Fibroblast of skin of left quadriceps (primary cell): Measurements from ENCODE around the gene PLSCR4.
A peak's percentile ranks its signal among the peaks of the same experiment; 100 is the strongest.
"Not testable (repeated sequence)": the region's sequence is repeated elsewhere in the genome, so short reads cannot be mapped to it uniquely, and the experiment has no call there.

ENCODE experiments used
- DNase-seq, 2 experiments: peaks; one replicate each; pipeline ENCODE4 v3.0.0-alpha.2; 2013; ENCODE audit warnings: low read depth in 2 of 2

The PLSCR4 gene, protein sequence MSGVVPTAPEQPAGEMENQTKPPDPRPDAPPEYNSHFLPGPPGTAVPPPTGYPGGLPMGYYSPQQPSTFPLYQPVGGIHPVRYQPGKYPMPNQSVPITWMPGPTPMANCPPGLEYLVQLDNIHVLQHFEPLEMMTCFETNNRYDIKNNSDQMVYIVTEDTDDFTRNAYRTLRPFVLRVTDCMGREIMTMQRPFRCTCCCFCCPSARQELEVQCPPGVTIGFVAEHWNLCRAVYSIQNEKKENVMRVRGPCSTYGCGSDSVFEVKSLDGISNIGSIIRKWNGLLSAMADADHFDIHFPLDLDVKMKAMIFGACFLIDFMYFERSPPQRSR

DNA sequence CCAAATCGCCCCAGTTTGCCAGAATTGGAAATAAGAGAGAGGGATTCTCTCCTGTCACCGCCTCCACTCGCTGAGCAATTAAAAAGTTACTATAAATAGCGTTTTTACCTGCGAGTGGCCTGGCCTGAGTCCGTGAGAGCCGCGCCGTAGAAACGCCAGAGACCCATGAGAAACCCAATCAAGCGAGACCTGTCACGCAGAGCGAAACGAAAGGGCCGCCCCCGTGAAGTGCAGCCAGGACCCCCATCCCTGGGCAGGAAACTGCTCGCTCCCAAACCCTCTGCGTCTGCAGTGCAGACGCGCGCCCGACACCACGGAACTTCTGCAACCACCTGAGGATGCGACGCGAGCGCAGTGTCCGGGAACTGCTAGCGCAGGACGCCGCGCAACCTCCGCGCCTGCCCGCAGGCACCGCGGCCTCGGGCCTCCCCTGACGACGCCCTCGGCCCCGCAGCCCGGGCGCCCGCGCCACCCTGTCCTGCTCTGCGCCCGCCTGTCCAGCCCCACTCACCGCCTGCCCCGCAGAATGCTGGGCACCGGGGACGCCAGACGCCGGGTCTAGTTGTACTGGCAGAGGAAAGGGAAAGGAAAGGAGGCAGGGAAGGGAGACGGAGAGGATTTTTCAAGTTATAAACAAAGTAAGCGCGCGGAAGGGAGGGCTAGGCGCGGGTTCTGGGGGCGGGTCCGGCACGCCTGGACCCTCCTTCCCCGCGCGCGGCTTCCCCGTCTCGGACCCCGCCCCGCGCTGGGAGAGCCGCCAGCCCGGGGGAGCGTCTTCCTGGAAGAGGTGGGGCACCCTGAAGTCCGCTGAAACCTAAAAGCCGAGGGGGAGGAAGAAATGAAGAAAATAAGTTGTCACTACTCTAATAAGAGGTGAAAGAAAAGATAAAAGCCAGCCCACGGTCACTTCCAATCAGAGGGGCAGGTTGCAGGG, at the start of gene PLSCR4:
Gene PLSCR4 (minus strand): TSS at position 657 of the 934 bp plus-strand sequence. CDS start 29,034 bp downstream, outside the sequence.
- peak; percentile 57 to 68 for DNase-seq

GRCh38 chr3:146293401-146293800, 42.5 kb upstream of the PLSCR4 start:
- not testable (repeated sequence) for DNase-seq

- DNase-seq, result no peak
Observed at GRCh38 chr3:146283781-146284445, 33.0 kb upstream of the PLSCR4 start.

GRCh38 chr3:146280864-146281263, 30.0 kb upstream of the PLSCR4 start:
- DNase-seq, result peak; percentile 56

- no peak for DNase-seq
Observed at GRCh38 chr3:146279951-146280350, 29.0 kb upstream of the PLSCR4 start.

DNA sequence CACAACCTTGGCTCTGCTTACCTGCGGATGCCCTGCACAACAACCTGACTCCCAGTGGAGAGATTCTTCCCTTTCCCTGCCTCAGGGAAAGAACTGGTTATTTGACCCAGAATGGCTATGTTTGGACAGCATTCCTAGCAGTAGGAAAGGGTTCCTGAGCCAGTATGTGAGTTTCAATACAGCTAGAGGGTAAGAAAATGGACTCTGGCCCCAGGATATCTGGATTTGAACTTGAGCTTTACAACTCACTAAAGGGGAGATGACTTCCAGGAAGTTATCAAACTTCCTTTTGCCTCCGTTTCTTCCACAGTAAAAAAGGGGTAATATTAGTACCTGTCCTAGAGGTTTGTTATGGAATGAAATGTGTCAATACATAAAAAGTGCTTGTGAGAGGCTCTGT, 28.1 kb upstream of the PLSCR4 start:
- DNase-seq, result no peak

- DNase-seq, result peak; percentile 94
Observed at GRCh38 chr3:146277953-146278631, 27.2 kb upstream of the PLSCR4 start.

DNA sequence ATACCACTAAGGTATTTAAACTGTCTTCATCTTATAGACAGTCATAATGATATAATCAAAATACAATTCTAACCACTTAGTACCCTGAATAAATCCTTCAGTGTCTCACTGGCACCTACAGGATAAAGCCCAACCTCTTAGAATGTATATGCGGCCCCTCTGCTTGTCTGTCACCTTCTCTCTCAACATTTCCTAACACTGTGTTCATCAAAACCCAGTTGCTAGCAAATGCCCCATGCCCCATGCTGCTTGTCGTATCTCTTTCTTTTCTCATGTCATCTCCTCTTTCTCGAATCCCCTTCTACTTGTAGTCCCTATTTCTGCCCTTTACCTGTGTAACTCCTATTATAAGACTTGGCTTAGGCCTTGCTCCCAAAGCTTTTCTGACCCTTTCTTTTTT, 24.6 kb upstream of the PLSCR4 start:
- DNase-seq, result no peak

DNA sequence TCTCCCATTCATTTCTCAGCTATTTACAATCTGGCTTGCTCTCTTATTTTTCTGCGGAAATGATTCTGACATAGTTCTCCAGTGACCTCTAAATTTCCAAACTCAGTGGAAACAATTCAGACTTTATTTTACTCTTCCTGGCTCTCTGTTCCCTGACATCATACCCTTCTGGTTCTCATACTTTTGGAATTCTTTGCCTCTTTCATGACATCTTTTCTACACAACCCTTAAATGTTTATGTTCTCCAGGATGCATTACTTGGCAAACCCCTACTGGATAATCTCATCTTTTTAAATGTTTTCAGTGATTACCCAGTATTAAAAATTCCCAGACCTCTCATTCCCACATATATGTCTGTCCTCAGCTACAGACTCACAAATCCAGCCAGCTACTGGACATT, 23.9 kb upstream of the PLSCR4 start:
- DNase-seq, result peak; percentile 78 to 82

DNA sequence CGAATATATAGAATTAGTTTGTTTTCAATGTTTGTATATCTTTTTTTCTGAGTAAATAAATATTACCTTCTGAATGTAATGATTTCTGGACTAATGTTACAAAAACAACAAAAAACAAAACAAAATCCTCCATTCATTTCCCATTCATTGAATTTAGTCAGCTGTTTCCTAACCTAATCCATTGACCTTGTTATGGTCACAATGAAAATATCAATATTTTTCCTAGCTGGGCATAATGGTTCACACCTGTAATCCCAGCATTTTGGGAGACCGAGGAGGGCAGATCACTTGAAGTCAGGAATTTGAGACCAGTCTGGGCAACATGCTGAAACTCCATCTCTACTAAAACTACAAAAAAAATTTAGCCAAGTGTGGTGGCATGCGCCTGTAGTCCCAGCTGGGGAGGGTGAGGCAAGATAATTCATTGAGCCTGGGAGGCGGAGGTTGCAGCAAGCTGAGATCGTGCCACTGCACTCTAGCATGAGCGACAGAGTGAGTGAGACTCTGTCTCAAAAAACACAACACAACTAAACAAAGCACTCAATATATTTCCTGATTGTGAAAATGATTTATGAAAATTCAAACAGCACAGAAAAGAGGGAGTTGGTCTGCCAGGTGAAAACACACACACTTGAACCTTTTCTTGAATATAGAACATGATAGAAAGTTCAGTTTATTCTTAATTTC, 23.0 kb upstream of the PLSCR4 start:
- DNase-seq, result no peak

DNA sequence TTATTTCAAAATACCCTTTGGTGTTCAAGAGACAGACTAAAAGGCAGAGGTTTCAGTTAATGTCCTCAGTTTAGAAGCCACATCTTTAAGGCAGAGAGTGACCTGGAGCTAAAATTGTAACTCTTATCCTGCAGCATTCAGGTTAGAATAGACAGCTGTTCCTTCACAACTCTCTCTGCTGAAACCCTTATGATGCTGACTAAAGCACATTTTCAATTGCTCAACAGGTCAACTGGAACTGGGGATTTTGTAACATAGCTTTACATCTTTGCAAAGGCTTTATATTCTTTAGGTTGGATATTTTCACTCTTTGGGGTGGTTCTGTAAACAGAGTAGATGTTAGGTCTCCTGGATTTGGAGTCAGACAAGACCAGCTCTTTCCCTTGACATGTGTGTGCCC, 20.3 kb upstream of the PLSCR4 start:
- no peak for DNase-seq

- no peak for DNase-seq
Observed at GRCh38 chr3:146269271-146269670, 18.4 kb upstream of the PLSCR4 start.

DNA sequence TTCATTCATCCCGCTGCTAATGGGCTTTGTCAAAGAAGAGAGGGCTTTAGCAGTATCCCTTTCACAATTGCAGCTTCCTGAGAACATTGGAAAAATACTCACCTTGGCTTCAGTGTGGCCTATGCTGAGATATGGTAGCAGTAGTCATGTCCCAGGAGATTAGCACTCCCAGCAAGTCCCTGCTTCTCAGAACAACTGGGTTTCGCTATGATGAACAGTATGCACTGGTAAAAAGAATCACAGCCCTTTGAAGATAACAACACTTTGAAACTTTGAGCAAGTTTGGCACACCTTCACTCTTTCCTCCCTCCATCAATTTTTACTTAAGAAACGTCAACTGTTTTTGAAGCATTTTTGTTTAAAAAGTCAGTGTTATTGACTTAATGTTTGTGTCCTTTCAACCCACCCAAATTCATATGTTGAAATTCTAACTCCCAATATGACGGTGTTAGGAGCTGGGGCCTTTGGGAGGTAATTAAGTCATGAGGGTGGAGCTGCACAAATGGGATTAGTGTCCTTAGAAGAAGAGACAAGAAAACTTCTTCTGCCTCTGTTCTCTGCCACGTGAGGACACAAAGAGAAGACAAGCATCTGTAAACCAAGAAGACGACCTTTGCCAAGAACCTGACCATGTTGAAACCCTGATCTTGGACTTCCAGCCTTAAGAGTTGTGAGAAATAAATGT, 17.8 kb upstream of the PLSCR4 start:
- no peak for DNase-seq

- DNase-seq, result no peak
Observed at GRCh38 chr3:146265720-146266119, 14.8 kb upstream of the PLSCR4 start.

DNA sequence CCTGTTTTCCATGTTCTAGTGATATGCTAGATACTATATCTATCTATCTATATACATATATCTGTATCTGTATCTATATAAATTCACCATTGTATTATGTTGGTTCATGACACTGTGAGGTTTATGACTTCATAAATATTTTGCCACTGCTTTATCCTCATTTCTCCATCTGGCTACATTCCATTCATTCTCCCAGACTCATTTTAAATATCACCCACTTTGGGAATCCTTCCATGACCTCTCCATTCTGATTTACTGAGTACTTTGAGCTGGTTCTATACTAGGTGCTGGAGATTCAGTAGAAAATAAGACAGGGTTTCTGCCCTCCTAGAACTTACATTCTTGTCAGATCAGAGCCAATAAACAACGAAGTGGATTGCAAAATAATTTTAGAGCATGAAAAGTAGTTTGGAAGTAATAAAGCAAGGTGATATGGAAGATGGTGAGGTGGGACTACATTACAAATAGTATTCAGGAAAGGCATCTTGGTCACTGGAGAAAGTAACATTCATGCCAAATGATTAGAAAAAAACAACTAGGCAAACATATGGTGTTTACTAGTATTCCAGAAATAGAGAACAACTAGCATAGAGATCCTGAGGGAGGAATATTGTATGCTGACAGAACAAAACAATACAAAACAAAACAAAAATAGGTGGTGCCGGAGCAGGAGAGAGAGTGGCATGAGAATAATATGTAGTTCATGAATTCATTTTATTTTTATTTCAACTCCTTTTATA, 11.6 kb upstream of the PLSCR4 start:
- peak; percentile 37 to 39 for DNase-seq

- DNase-seq, result no peak
Observed at GRCh38 chr3:146259880-146260589, 9.1 kb upstream of the PLSCR4 start.

DNA sequence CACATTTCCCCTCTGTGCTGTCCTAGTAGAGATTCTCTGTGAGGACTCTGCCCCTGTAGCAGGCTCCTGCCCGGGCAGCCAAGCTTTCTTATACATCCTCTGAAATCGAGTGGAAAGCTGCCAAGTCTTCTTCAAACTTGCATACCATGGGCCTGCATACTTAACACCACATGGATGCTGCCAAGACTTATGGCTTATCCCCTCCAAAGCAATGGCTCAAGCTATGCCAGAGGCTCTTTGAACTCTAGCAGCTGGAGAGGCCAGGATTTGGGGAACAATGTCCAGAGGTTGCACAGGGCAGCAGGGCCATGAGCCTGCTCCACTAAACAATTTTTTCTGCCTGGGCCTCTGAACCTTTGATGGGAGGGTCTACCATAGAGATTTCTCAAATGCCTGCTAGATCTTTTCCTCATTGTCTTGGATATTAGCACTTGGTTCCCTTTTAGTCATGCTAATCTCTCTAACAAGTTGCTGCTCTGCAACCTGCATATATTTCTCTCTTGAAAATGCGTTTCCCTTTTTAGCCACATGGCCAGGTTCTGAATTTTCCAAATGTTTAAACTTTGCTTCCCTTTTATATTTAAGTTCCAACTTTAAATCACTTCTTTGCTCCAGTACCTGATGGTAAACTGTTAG, 6.1 kb upstream of the PLSCR4 start:
- peak in 1 of 2 experiments; percentile 34 for DNase-seq

DNA sequence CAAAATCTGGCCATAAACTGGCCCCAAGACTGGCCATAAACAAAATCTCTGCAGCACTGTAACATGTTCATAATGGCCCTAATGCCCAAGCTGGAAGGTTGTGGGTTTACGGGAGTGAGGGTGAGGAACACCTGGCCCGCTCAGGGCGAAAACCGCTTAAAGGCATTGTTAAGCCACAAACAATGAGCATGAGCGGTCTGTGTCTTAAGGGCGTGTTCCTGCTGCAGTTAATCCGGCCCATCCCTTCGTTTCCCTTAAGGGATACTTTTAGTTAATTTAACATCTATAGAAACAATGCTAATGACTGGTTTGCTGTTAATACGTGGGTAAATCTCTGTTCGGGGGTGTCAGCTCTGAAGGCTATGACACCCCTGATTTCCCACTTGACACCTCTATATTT, 1.5 kb upstream of the PLSCR4 start:
- not testable (repeated sequence) for DNase-seq

DNA sequence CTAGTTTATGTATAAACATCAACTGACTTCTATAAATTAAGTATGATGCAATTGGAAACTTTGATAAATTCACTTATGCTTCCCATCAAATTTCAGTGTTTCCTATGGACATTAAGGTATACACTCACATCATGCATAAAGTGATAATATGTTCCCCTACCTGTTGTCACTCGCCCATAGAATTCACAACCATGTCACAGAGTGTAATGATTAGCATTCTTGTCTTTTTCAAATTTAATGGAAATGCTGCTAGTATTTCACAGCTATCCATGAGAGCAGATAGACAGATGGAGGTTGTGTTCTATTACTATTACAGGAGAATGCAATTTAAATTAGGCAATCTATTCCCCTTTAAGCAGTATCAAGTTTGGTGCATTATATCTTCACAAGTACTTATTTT, 984 bp downstream of the PLSCR4 start:
- no peak for DNase-seq
